ENCODE data around the gene SLC12A8. TPM values are rescaled to one million over a fixed set of nuclear protein-coding genes. Genes with fewer than 3 reads are reported as not detected.

Gene SLC12A8
- total RNA-seq, 1 donor from 2014 or later, result not detected

GRCh38 chr3:125231895-125232294, 19.3 kb upstream of the SLC12A8 start:
- Histone ChIP-seq H3K27me3 (ENCODE audit: low read depth) (no peaks in the 10 kb centered on the region), H3K4me1 (peaks cover 7% of the 10 kb centered on the region), H3K4me3 (no peak overlapping the region), H3K9me3 (replicated peaks) (no peaks in the 10 kb centered on the region), H3K27ac (replicated peaks) (no peak overlapping the region), H3K36me3 (peaks cover 26% of the 10 kb centered on the region)
- TF ChIP-seq CTCF (IDR thresholded peaks at IDR 0.05; ENCODE audit: borderline replicate concordance), result no peak
- intact Hi-C loops (cut with micrococcal nuclease), result no loop called here
- DNase-seq, result no peak

GRCh38 chr3:125229707-125230106, 17.2 kb upstream of the SLC12A8 start:
- no peak overlapping the region for H3K4me3 ChIP-seq
- H3K9me3 ChIP-seq (replicated peaks), result no peaks in the 10 kb centered on the region
- H3K27me3 ChIP-seq (ENCODE audit: low read depth), result no peaks in the 10 kb centered on the region
- peaks cover 26% of the 10 kb centered on the region for H3K36me3 ChIP-seq
- TF ChIP-seq CTCF (IDR thresholded peaks at IDR 0.05; ENCODE audit: borderline replicate concordance), result no peak
- intact Hi-C loops (cut with micrococcal nuclease), result no loop called here
- H3K4me1 ChIP-seq, result peaks cover 7% of the 10 kb centered on the region
- H3K27ac ChIP-seq (replicated peaks), result no peak overlapping the region
- no peak for DNase-seq

GRCh38 chr3:125229168-125229567, 16.6 kb upstream of the SLC12A8 start:
- TF ChIP-seq CTCF (IDR thresholded peaks at IDR 0.05; ENCODE audit: borderline replicate concordance), result no peak
- peaks cover 25% of the 10 kb centered on the region for H3K36me3 ChIP-seq
- H3K27ac ChIP-seq (replicated peaks), result no peak overlapping the region
- H3K4me1 ChIP-seq, result peaks cover 7% of the 10 kb centered on the region
- H3K4me3 ChIP-seq, result no peak overlapping the region
- H3K9me3 ChIP-seq (replicated peaks), result no peaks in the 10 kb centered on the region
- intact Hi-C loops (cut with micrococcal nuclease), result no loop called here
- no peak for DNase-seq
- H3K27me3 ChIP-seq (ENCODE audit: low read depth), result no peaks in the 10 kb centered on the region

GRCh38 chr3:125221831-125222230, 9.3 kb upstream of the SLC12A8 start:
- H3K27ac ChIP-seq (replicated peaks), result no peak overlapping the region
- TF ChIP-seq CTCF (IDR thresholded peaks at IDR 0.05; ENCODE audit: borderline replicate concordance), result no peak
- H3K9me3 ChIP-seq (replicated peaks), result no peaks in the 10 kb centered on the region
- no peak overlapping the region for H3K4me3 ChIP-seq
- H3K4me1 ChIP-seq, result no peaks in the 10 kb centered on the region
- DNase-seq, result no peak
- H3K27me3 ChIP-seq (ENCODE audit: low read depth), result no peaks in the 10 kb centered on the region
- intact Hi-C loops (cut with micrococcal nuclease), result no loop called here
- no peaks in the 10 kb centered on the region for H3K36me3 ChIP-seq

- no peak overlapping the region for H3K4me3 ChIP-seq
- H3K36me3 ChIP-seq, result no peaks in the 10 kb centered on the region
- H3K9me3 ChIP-seq (replicated peaks), result no peaks in the 10 kb centered on the region
- no peak for DNase-seq
- no peak for TF ChIP-seq CTCF (IDR thresholded peaks at IDR 0.05; ENCODE audit: borderline replicate concordance)
- no peak overlapping the region for H3K27ac ChIP-seq (replicated peaks)
- intact Hi-C loops (cut with micrococcal nuclease), result no loop called here
- H3K27me3 ChIP-seq (ENCODE audit: low read depth), result no peaks in the 10 kb centered on the region
- H3K4me1 ChIP-seq, result no peaks in the 10 kb centered on the region
Measured at GRCh38 chr3:125220727-125221429, 8.3 kb upstream of the SLC12A8 start.
